GM12878 (cell line): Measurements from ENCODE around the gene UCN2. TPM values are rescaled to one million over a fixed set of nuclear protein-coding genes. Genes with fewer than 3 reads are reported as not detected.

Experiments
- ATAC-seq: fragments of 200-7000 bp; cut with Tn5 transposase; 3 replicates; pipeline ENCODE4 v1.9.1; 2020; ENCODE audit warnings: mild to moderate bottlenecking, moderate library complexity
- BruUV-seq: library from RNA; stranded (reverse); fragments of 400-500 nt; replicated peaks from 2 replicates; lab custom pipeline; 2021; lab: Mats Ljungman, UMichigan
- CTCF ChIA-PET: fragments of 300-600 bp; sonication (Branson Sonifier 250); formaldehyde crosslinking; extraction: SDS; loops from one replicate; lab custom pipeline; 2021; ENCODE audit warnings: inconsistent platforms; lab: Yijun Ruan, JAX
- POLR2A ChIA-PET: fragments of 350-600 bp; formaldehyde crosslinking; extraction: SDS; loops from one replicate; lab custom pipeline; 2021; ENCODE audit warnings: inconsistent platforms; lab: Charles Lee
- RAD21 ChIA-PET: fragments of 300-600 bp; sonication (Branson Sonifier 250); formaldehyde crosslinking; loops from one replicate; lab custom pipeline; 2023; ENCODE audit warnings: antibody characterized with exemption; ENCODE audit not compliant: unreplicated experiment; lab: Charles Lee
- SMC1A ChIA-PET: fragments of 300-600 bp; sonication (Branson Sonifier 250); formaldehyde crosslinking; loops from one replicate; lab custom pipeline; 2023; ENCODE audit not compliant: unreplicated experiment, uncharacterized antibody; lab: Charles Lee
- DNase-seq: peaks from one replicate; pipeline ENCODE4 v3.0.0-alpha.2; 2011; ENCODE audit warnings: low read depth, low spot score
- FAIRE-seq: peaks from 3 replicates; lab custom pipeline; 2011; peaks lifted over from hg19 to GRCh38; lab: Jason Lieb, UNC
- H2AFZ ChIP-seq: 2 replicates; pipeline ENCODE4 v1.6.0; 2011; ENCODE audit warnings: low read depth, low read length, control low read depth; ENCODE audit not compliant: control insufficient read depth
- H3K27ac ChIP-seq: 2 replicates; pipeline ENCODE4 v1.5.1; 2011; ENCODE audit warnings: control low read depth; ENCODE audit not compliant: control insufficient read depth, insufficient read depth
- H3K27me3 ChIP-seq, 2 experiments: replicated peaks in 1 of 2; 2 replicates each; pipeline versions ENCODE4 v1.6.0 to v1.6.1; 2011; ENCODE audit warnings: low read length in 1 of 2; ENCODE audit not compliant: control insufficient read depth in 2 of 2, insufficient read depth in 2 of 2
- H3K36me3 ChIP-seq, 2 experiments: 2 replicates each; pipeline ENCODE4 v1.5.1; 2011; ENCODE audit warnings: low read length in 1 of 2; ENCODE audit not compliant: control insufficient read depth in 2 of 2, insufficient read depth in 2 of 2
- H3K4me1 ChIP-seq: 2 replicates; pipeline ENCODE4 v1.6.1; 2011; ENCODE audit warnings: mild to moderate bottlenecking, low read length, moderate library complexity, mixed read lengths; ENCODE audit not compliant: control insufficient read depth, insufficient read depth
- H3K4me2 ChIP-seq: 2 replicates; pipeline ENCODE4 v1.6.0; 2011; ENCODE audit warnings: control low read depth; ENCODE audit not compliant: control insufficient read depth, insufficient read depth
- H3K4me3 ChIP-seq: fragments of 200-600 bp; sonication (generic); 2 replicates; pipeline ENCODE4 v1.5.1; 2016
- H3K79me2 ChIP-seq: 2 replicates; pipeline ENCODE4 v1.6.0; 2011; ENCODE audit warnings: low read length; ENCODE audit not compliant: control insufficient read depth, insufficient read depth
- H3K9ac ChIP-seq: 2 replicates; pipeline ENCODE4 v1.8.0; 2011; ENCODE audit warnings: low read length, control low read depth, mixed read lengths; ENCODE audit not compliant: control insufficient read depth, insufficient read depth
- H3K9me3 ChIP-seq: replicated peaks from 3 replicates; pipeline ENCODE4 v1.5.1; 2011; ENCODE audit warnings: mild to moderate bottlenecking, low read length; ENCODE audit not compliant: control insufficient read depth, insufficient read depth
- H4K20me1 ChIP-seq: 2 replicates; pipeline ENCODE4 v1.6.0; 2011; ENCODE audit not compliant: control insufficient read depth, insufficient read depth
- EED ChIP-seq: sonication (generic); IDR thresholded peaks from 2 replicates; pipeline ENCODE4 v1.6.1; 2016; ENCODE audit warnings: antibody characterized with exemption, low read depth
- EGR1 ChIP-seq, 2 experiments: IDR thresholded peaks; 1 replicate in 1 of 2; 2 replicates in 1 of 2; pipeline ENCODE4 v1.6.1; 2011 to 2012; ENCODE audit warnings: low read depth in 2 of 2, low read length in 2 of 2, borderline replicate concordance in 1 of 2, mild to moderate bottlenecking in 1 of 2, moderate library complexity in 1 of 2
- HDGF ChIP-seq: fragments of 450-650 bp; IDR thresholded peaks from 2 replicates; pipeline ENCODE4 v1.6.1; 2016; ENCODE audit warnings: antibody characterized with exemption
- NR2C2 ChIP-seq: IDR thresholded peaks from 2 replicates; pipeline ENCODE4 v1.6.1; 2011; ENCODE audit warnings: borderline replicate concordance, low read depth; ENCODE audit not compliant: control insufficient read depth, insufficient read length
- RCOR1 ChIP-seq: conservative IDR thresholded peaks from 2 replicates; pipeline ENCODE4 v1.6.1; 2012; ENCODE audit warnings: low read depth, low read length, improper control_type of control experiment
- RUNX3 ChIP-seq: IDR thresholded peaks from 2 replicates; pipeline ENCODE4 v1.6.1; 2012; ENCODE audit warnings: low read length, inconsistent platforms
- TAF1 ChIP-seq: IDR thresholded peaks from 2 replicates; pipeline ENCODE4 v1.6.1; 2011; ENCODE audit warnings: mild to moderate bottlenecking, low read depth, low read length, borderline replicate concordance
- TCF12 ChIP-seq: IDR thresholded peaks from 2 replicates; pipeline ENCODE4 v1.6.1; 2011; ENCODE audit warnings: low read depth, mild to moderate bottlenecking, low read length
- WRNIP1 ChIP-seq: IDR thresholded peaks from 2 replicates; pipeline ENCODE4 v1.6.1; 2011; ENCODE audit warnings: low read depth, low read length, improper control_type of control experiment, borderline replicate concordance
- WGBS: methylation state at CpG from one replicate; pipeline ENCODE4 v1.1.6; 2016; ENCODE audit warnings: low lambda C conversion rate; ENCODE audit not compliant: insufficient replicate concordance, insufficient coverage; ENCODE audit errors: missing lambda C conversion rate; 5-methylcytosine and 5-hydroxymethylcytosine counted together
- in situ Hi-C: fragments of 300-500 bp; cut with MboI; formaldehyde crosslinking; loops from 9 replicates; pipeline ENCODE4 v1.14.3; 2018; ENCODE audit warnings: mixed read lengths
- intact Hi-C: fragments of 100-400 bp; cut with micrococcal nuclease; formaldehyde crosslinking; loops from one replicate; pipeline ENCODE4 v1.14.2; 2022; ENCODE audit not compliant: unreplicated experiment
- polyA plus RNA-seq, 11 experiments: library from polyadenylated mRNA; depleted of rRNA in 4 of 11; unstranded in 6 of 11; stranded (reverse) in 5 of 11; fragments of >200 nt; fragmentation: Nextera tagmentation in 4 of 11; fragmentation: Illumina TruSeq in 1 of 11; extraction: Ambion mirVana in 4 of 11; extraction: Trizol in 1 of 11; gene quantifications; 1 replicate in 1 of 11; 2 replicates in 10 of 11; pipeline versions ENCODE4 v1.2.1 to v1.2.3, GENCODE V29; 2011 to 2016; ENCODE audit warnings: inconsistent platforms in 2 of 11, missing spikeins in 2 of 11, low read depth in 1 of 11
- total RNA-seq, 4 experiments: library from RNA; depleted of rRNA in 3 of 4; stranded (reverse); fragments of >200 nt in 3 of 4; fragmentation: Illumina TruSeq in 1 of 4; extraction: Trizol in 1 of 4; gene quantifications; 2 replicates each; pipeline versions ENCODE4 v1.2.1 to v1.2.3, GENCODE V29; 2013 to 2021
- TF ChIP-seq, protein P1 (sequence below): fragments of 450-650 bp; IDR thresholded peaks from 2 replicates; pipeline ENCODE4 v1.6.1; 2018; ENCODE audit warnings: mild to moderate bottlenecking, low read depth, moderate library complexity; ENCODE audit not compliant: partially characterized antibody
- TF ChIP-seq, protein P2 (sequence below): fragments of 450-650 bp; formaldehyde crosslinking; IDR thresholded peaks from 2 replicates; pipeline ENCODE4 v1.5.0; 2022; ENCODE audit warnings: mild to moderate bottlenecking, missing genetic modification characterization
- TF ChIP-seq, protein P3 (sequence below): IDR thresholded peaks from 2 replicates; pipeline ENCODE4 v1.6.1; 2012; ENCODE audit warnings: low read depth, low read length, improper control_type of control experiment

UCN2 gene
- total and polyA plus RNA-seq, 10 of the 15 experiments (the other 5 are each of a cell fraction or from before 2014, with no cell fraction given), result 0.05 TPM; not detected in 9

DNA sequence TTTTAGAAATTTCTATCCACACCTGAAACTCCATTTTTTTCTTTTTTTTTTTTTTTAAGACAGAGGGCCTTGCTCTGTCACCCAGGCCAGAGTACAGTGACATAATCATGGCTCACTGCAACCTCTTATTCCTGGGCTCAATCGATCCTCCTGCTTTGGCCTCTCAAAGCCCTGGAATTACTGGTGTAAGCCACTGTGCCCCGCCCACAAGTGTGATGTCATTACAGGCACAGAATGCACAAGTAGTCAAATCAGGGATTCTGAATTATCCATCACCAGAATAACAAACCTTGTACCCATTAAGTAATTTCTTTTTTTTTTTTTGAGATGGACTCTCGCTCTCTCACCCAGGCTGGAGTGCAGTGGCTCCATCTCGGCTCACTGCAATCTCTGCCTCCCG is 43.9 kb upstream of the UCN2 start:
- ChIA-PET RAD21 (no interaction called here), CTCF (no interaction called here), POLR2A (no interaction called here), SMC1A (no interaction called here)
- no peak for FAIRE-seq
- Histone ChIP-seq H3K9ac (no peak overlapping the region), H3K9me3 (no peaks in the 10 kb centered on the region), H3K79me2 (peaks cover 18% of the 10 kb centered on the region), H3K4me3 (no peak overlapping the region), H3K4me2 (no peak overlapping the region), H3K4me1 (peaks cover 9% of the 10 kb centered on the region), H2AFZ (no peak overlapping the region), H3K27ac (no peak overlapping the region), H3K27me3 (no peaks in the 10 kb centered on the region), H3K36me3 (peaks cover 16 to 23% of the 10 kb centered on the region in 2 experiments), H4K20me1 (peaks cover 4% of the 10 kb centered on the region; the same call in 1 of the 2 replicates)
- in situ Hi-C loops, result no loop called here
- no peak for DNase-seq
- WGBS, result 100% methylated on average over 5 of the region's 5 CpGs
- intact Hi-C loops, result no loop called here
- TF ChIP-seq NR2C2 (no peak), EED (no peak), RCOR1 (no peak), RUNX3 (no peak), HDGF (no peak), WRNIP1 (no peak), EGR1 (IDR thresholded peaks at IDR 0.05; ENCODE audit: borderline replicate concordance in 1 of 2, low read depth in 2 of 2, low read length in 2 of 2) (no peak), TCF12 (no peak), TAF1 (no peak)
- TF ChIP-seq, protein P1, sequence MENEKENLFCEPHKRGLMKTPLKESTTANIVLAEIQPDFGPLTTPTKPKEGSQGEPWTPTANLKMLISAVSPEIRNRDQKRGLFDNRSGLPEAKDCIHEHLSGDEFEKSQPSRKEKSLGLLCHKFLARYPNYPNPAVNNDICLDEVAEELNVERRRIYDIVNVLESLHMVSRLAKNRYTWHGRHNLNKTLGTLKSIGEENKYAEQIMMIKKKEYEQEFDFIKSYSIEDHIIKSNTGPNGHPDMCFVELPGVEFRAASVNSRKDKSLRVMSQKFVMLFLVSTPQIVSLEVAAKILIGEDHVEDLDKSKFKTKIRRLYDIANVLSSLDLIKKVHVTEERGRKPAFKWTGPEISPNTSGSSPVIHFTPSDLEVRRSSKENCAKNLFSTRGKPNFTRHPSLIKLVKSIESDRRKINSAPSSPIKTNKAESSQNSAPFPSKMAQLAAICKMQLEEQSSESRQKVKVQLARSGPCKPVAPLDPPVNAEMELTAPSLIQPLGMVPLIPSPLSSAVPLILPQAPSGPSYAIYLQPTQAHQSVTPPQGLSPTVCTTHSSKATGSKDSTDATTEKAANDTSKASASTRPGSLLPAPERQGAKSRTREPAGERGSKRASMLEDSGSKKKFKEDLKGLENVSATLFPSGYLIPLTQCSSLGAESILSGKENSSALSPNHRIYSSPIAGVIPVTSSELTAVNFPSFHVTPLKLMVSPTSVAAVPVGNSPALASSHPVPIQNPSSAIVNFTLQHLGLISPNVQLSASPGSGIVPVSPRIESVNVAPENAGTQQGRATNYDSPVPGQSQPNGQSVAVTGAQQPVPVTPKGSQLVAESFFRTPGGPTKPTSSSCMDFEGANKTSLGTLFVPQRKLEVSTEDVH, result no peak
- TF ChIP-seq, protein P2, sequence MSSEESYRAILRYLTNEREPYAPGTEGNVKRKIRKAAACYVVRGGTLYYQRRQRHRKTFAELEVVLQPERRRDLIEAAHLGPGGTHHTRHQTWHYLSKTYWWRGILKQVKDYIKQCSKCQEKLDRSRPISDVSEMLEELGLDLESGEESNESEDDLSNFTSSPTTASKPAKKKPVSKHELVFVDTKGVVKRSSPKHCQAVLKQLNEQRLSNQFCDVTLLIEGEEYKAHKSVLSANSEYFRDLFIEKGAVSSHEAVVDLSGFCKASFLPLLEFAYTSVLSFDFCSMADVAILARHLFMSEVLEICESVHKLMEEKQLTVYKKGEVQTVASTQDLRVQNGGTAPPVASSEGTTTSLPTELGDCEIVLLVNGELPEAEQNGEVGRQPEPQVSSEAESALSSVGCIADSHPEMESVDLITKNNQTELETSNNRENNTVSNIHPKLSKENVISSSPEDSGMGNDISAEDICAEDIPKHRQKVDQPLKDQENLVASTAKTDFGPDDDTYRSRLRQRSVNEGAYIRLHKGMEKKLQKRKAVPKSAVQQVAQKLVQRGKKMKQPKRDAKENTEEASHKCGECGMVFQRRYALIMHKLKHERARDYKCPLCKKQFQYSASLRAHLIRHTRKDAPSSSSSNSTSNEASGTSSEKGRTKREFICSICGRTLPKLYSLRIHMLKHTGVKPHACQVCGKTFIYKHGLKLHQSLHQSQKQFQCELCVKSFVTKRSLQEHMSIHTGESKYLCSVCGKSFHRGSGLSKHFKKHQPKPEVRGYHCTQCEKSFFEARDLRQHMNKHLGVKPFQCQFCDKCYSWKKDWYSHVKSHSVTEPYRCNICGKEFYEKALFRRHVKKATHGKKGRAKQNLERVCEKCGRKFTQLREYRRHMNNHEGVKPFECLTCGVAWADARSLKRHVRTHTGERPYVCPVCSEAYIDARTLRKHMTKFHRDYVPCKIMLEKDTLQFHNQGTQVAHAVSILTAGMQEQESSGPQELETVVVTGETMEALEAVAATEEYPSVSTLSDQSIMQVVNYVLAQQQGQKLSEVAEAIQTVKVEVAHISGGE (CRISPR knock-in tag), result no peak
- TF ChIP-seq, protein P3, sequence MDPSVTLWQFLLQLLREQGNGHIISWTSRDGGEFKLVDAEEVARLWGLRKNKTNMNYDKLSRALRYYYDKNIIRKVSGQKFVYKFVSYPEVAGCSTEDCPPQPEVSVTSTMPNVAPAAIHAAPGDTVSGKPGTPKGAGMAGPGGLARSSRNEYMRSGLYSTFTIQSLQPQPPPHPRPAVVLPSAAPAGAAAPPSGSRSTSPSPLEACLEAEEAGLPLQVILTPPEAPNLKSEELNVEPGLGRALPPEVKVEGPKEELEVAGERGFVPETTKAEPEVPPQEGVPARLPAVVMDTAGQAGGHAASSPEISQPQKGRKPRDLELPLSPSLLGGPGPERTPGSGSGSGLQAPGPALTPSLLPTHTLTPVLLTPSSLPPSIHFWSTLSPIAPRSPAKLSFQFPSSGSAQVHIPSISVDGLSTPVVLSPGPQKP, result no peak
- no TSS peak for BruUV-seq
- ATAC-seq, result no peak
